AG09319 (cell line): ENCODE measurements around the gene NEB.

Source experiments
- DNase-seq: peaks from one replicate; pipeline ENCODE4 v3.0.0-alpha.2; 2010; ENCODE audit warnings: low read depth; ENCODE audit errors: extremely low read depth
- CTCF ChIP-seq: IDR thresholded peaks from 2 replicates; pipeline ENCODE4 v1.5.1; 2011; ENCODE audit warnings: low read depth, mild to moderate bottlenecking, inconsistent platforms, low read length, moderate library complexity

Gene NEB

GRCh38 chr2:151620761-151621160 lies 113.5 kb downstream of the NEB start:
- no peak for TF ChIP-seq CTCF
- no peak for DNase-seq

- no peak for DNase-seq
- TF ChIP-seq CTCF: no peak
These were observed 114.8 kb downstream of the NEB start for GRCh38 chr2:151619337-151619989.

GRCh38 chr2:151616760-151617339 lies 117.4 kb downstream of the NEB start:
- no peak for DNase-seq
- TF ChIP-seq CTCF: no peak

- TF ChIP-seq CTCF: no peak
- DNase-seq: no peak
These were observed 119.5 kb downstream of the NEB start for GRCh38 chr2:151614606-151615306.

- no peak for DNase-seq
These were observed 120.1 kb downstream of the NEB start for GRCh38 chr2:151614159-151614558.

GRCh38 chr2:151611351-151611750 lies 122.9 kb downstream of the NEB start:
- TF ChIP-seq CTCF: no peak
- DNase-seq: no peak

More at GRCh38 chr2:151614159-151614558, 120.1 kb downstream of the NEB start:
- TF ChIP-seq CTCF: no peak

- TF ChIP-seq CTCF: no peak
- no peak for DNase-seq
These were observed 124.0 kb downstream of the NEB start for GRCh38 chr2:151610310-151610709.
